ENCODE measurements around the gene FER. TPM values are rescaled to one million over a fixed set of nuclear protein-coding genes. Genes with fewer than 3 reads are reported as not detected.

Gene FER
- total RNA-seq, 2 donors from 2014 or later: 52.6 to 62.2 TPM

GRCh38 chr5:109060378-109061025, 312.8 kb downstream of the FER start:
- no peak for DNase-seq (ENCODE audit: low spot score)
- intact Hi-C loops (cut with DNase I): no loop called here

GRCh38 chr5:109062664-109063063, 315.0 kb downstream of the FER start:
- intact Hi-C loops (cut with DNase I): no loop called here
- no peak for DNase-seq (ENCODE audit: low spot score)

GRCh38 chr5:109063223-109063622, 315.5 kb downstream of the FER start:
- intact Hi-C loops (cut with DNase I): no loop called here
- no peak for DNase-seq (ENCODE audit: low spot score)

- intact Hi-C loops (cut with DNase I): no loop called here
- no peak for DNase-seq (ENCODE audit: low spot score)
Observed at GRCh38 chr5:109076741-109077140, 329.0 kb downstream of the FER start.

- intact Hi-C loops (cut with DNase I): no loop called here
- no peak for DNase-seq (ENCODE audit: low spot score)
Observed at GRCh38 chr5:109078448-109078847, 330.8 kb downstream of the FER start.

GRCh38 chr5:109080481-109080880, 332.8 kb downstream of the FER start:
- intact Hi-C loops (cut with DNase I): no loop called here
- DNase-seq (ENCODE audit: low spot score): no peak

- intact Hi-C loops (cut with DNase I): no loop called here
- no peak for DNase-seq (ENCODE audit: low spot score)
Observed at GRCh38 chr5:109080896-109081295, 333.2 kb downstream of the FER start.

- intact Hi-C loops (cut with DNase I): no loop called here
- DNase-seq (ENCODE audit: low spot score): no peak
Observed at GRCh38 chr5:109083937-109084336, 336.2 kb downstream of the FER start.

GRCh38 chr5:109089191-109089590, 341.5 kb downstream of the FER start:
- intact Hi-C loops (cut with DNase I): no loop called here
- no peak for DNase-seq (ENCODE audit: low spot score)

GRCh38 chr5:109099081-109099480, 351.4 kb downstream of the FER start:
- no peak for DNase-seq (ENCODE audit: low spot score)
- intact Hi-C loops (cut with DNase I): no loop called here

- no peak for DNase-seq (ENCODE audit: low spot score)
- intact Hi-C loops (cut with DNase I): no loop called here
Observed at GRCh38 chr5:109100971-109101370, 353.3 kb downstream of the FER start.

GRCh38 chr5:109102096-109102690, 354.5 kb downstream of the FER start:
- DNase-seq (ENCODE audit: low spot score): no peak
- intact Hi-C loops (cut with DNase I): no loop called here

GRCh38 chr5:109105631-109106267, 358.1 kb downstream of the FER start:
- intact Hi-C loops (cut with DNase I): no loop called here

GRCh38 chr5:109111680-109112079, 364.0 kb downstream of the FER start:
- DNase-seq (ENCODE audit: low spot score): no peak
- intact Hi-C loops (cut with DNase I): no loop called here

More at GRCh38 chr5:109105631-109106267, 358.1 kb downstream of the FER start:
- no peak for DNase-seq (ENCODE audit: low spot score)

- no peak for DNase-seq (ENCODE audit: low spot score)
- intact Hi-C loops (cut with DNase I): no loop called here
Observed at GRCh38 chr5:109113608-109114007, 365.9 kb downstream of the FER start.

GRCh38 chr5:109121225-109121624, 373.5 kb downstream of the FER start:
- intact Hi-C loops (cut with DNase I): no loop called here
- no peak for DNase-seq (ENCODE audit: low spot score)

- intact Hi-C loops (cut with DNase I): no loop called here
- no peak for DNase-seq (ENCODE audit: low spot score)
Observed at GRCh38 chr5:109125755-109126429, 378.2 kb downstream of the FER start.

GRCh38 chr5:109126481-109126880, 378.8 kb downstream of the FER start:
- intact Hi-C loops (cut with DNase I): no loop called here
- DNase-seq (ENCODE audit: low spot score): no peak

- intact Hi-C loops (cut with DNase I): loop anchor here in 1 of 2 donors (2.0 kb wide), 1 partner anchor 64 kb away; no protein-coding TSS in a partner anchor
- DNase-seq (ENCODE audit: low spot score): no peak
Observed at GRCh38 chr5:109136906-109137305, 389.2 kb downstream of the FER start.
